Spleen (tissue), 7 donors: ENCODE results near the gene NPPC.

ENCODE experiments used
- POLR2A ChIP-seq, 3 donors: fragments of 450-650 bp; IDR thresholded peaks; one replicate each; pipeline ENCODE4 v1.5.1; 2017; ENCODE audit warnings: antibody characterized with exemption in 3 of 3, mild to moderate bottlenecking in 1 of 3
- POLR2AphosphoS5 ChIP-seq, 3 donors: sonication (generic); formaldehyde crosslinking; IDR thresholded peaks; one replicate each; pipeline ENCODE4 v1.5.1; 2017; ENCODE audit warnings: antibody characterized with exemption in 3 of 3
- TF ChIP-seq, protein P1 (sequence below), 11 experiments: fragments of 200-600 bp in 7 of 11; fragments of 450-650 bp in 4 of 11; sonication (generic) in 4 of 11; IDR thresholded peaks in 8 of 11; conservative IDR thresholded peaks in 3 of 11; 1 replicate in 7 of 11; 2 replicates in 4 of 11; pipeline versions ENCODE4 v1.4.0 to v1.8.0; 2016 to 2021; ENCODE audit warnings: antibody characterized with exemption in 11 of 11, inconsistent platforms in 4 of 11, mild to moderate bottlenecking in 1 of 11
- donor health status: DM: no; HTN: no; CAD: no; lungs with moderate emphysema.
- donor health status: DM: no; HTN: no; CAD: no.
- donor health status: DM: no; HTN: no; CAD: no.

GRCh38 chr2:231874944-231875343 lies 51.3 kb downstream of the NPPC start:
- no peak for TF ChIP-seq POLR2AphosphoS5 (IDR thresholded peaks at IDR 0.05)
- no peak for TF ChIP-seq POLR2A (IDR thresholded peaks at IDR 0.05)
- TF ChIP-seq, protein P1, sequence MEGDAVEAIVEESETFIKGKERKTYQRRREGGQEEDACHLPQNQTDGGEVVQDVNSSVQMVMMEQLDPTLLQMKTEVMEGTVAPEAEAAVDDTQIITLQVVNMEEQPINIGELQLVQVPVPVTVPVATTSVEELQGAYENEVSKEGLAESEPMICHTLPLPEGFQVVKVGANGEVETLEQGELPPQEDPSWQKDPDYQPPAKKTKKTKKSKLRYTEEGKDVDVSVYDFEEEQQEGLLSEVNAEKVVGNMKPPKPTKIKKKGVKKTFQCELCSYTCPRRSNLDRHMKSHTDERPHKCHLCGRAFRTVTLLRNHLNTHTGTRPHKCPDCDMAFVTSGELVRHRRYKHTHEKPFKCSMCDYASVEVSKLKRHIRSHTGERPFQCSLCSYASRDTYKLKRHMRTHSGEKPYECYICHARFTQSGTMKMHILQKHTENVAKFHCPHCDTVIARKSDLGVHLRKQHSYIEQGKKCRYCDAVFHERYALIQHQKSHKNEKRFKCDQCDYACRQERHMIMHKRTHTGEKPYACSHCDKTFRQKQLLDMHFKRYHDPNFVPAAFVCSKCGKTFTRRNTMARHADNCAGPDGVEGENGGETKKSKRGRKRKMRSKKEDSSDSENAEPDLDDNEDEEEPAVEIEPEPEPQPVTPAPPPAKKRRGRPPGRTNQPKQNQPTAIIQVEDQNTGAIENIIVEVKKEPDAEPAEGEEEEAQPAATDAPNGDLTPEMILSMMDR (IDR thresholded peaks at IDR 0.05 in 8 of 11, conservative IDR thresholded peaks at IDR 0.05 in 3 of 11): no peak
